DMS 273 (cell line): ENCODE results near the gene ITGA11.

Source experiments
- DNase-seq: peaks from one replicate; lab custom pipeline; 2025; ENCODE audit not compliant: unreplicated experiment; lab: John Stamatoyannopoulos, UW

ITGA11 gene

GRCh38 chr15:68356778-68357177 lies 75.2 kb downstream of the ITGA11 start:
- DNase-seq: no peak

GRCh38 chr15:68354923-68355322 lies 77.0 kb downstream of the ITGA11 start:
- no peak for DNase-seq

- no peak for DNase-seq
Measured at GRCh38 chr15:68354268-68354667, 77.7 kb downstream of the ITGA11 start.

GRCh38 chr15:68353421-68354135 lies 78.4 kb downstream of the ITGA11 start:
- DNase-seq: no peak

DNA sequence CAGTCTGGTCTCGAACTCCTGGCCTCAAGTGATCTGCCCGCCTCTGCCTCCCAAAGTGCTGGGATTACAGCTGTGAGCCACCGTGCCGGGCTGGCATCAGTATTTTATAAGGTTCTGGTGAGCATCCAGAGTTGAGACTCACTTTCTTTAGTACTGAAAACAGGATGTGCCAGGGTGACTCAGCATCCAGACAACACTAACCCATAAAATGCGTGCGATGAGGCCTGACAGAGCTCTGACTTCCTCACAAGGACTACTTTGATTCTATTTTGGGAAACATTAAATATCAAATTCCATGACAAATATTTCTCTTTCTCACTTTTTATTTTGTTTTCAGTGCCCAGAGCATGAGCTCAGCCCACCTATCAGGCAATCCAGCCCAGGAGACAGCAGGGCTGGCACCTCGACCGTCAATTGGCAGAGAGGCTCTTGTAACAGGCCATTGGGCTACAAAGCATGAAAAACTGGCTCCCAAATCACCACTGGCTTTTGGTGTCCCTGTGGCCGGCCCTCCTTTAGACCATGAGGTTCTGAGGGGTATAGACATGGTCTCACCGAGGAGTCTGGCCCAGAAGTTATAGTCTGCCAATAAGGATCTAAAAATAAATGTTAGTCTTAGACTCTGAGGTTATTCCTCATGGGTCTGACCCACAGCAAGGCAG lies 79.4 kb downstream of the ITGA11 start:
- DNase-seq: no peak

DNA sequence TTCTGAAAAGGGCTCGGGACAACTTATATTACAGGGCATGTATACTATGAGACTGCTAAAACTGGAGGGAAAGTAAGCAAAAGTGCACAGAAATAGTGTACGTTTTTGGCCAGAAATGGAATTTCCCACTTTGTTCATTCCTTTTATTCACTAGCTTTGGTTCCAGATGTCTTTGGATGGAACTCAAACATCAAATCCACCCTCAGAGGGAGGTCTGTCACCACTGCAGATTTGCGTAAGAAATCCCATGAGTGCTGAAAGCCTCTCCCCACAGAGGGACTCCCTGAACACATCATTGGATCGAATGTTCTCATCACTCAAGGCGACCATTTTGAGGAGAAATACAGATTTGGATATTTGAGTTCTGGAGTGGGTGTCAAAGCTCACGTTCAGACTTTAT lies 82.8 kb downstream of the ITGA11 start:
- no peak for DNase-seq

DNA sequence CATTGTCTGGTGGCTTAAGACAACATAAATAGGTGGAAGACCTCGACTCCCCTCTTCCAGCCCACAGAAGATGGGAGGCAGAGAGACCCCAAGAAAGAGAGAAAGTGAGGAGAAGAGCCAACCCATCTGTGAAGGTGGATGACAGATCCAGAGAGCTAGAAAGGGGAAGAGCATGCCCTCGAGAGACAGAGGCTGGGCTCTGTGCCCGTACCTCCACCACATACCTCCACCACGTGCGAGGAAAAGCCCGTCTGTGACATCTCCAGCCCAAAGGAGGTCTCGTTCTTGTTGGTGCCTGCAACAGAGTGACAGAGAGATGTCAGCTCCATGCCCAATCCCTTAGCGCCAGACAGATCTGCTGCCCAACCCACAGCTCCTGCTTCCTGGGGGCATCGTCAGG lies 83.4 kb downstream of the ITGA11 start:
- no peak for DNase-seq

DNA sequence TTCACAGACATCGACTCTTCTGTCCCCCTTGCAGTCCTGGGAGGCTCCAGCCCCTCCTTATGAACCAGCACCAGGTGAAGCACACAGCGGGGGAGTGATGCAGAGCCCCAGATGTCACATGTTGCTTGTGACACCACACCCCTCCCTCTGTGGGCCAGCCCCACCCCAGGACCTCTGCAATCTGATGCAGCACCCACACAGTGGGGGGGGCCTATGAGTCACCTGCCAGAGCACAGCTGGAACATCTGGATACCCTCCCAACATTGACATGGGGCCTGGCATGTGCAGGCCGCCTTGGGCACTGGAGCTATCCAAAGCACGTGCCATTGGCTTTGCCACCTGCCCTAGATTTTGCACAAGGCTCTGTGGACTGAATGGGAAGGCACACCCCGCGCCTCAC lies 83.9 kb downstream of the ITGA11 start:
- DNase-seq: peak; percentile 18

DNA sequence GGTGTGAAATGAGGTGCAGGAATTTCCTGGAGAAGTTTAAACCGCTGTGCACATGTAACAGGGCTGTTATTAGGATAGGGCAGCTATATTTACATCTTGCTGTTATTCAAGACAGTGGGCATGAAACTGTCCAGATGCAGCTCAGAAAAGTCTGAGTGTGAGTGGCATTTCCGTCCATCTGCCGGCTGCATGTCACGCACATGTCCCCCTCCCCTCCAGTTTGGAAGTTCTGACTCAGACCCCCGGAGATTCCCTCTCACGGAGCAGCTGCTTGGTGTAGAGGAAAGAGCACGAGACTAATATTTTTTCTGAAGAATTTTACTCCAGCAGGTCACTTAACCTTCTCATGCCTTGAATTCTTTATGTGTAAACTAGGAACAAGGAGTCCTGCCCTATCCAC lies 84.6 kb downstream of the ITGA11 start:
- peak; percentile 59 for DNase-seq

- no peak for DNase-seq
Measured at GRCh38 chr15:68346979-68347378, 85.0 kb downstream of the ITGA11 start.

DNA sequence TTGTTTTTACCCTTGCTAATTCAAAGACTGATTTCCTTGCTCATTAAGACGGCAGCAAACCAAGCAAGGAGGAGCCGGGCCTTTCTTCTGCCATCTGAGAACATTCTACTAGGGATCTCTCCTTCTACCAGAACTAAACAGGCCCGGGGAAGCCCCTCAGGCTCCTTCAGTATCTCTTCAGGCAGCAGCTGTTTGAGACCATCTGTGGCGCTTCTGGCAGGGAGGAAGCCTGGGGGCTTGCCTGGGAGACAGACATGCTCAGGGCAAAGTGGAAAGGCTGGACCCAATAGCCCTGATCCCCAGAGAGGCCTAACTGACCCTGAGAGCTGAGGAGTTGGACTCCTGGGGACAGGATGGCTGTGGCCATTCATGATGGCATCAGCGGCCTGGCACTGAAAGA lies 86.5 kb downstream of the ITGA11 start:
- DNase-seq: peak; percentile 65

GRCh38 chr15:68344600-68344999 lies 87.4 kb downstream of the ITGA11 start:
- DNase-seq: no peak

DNA sequence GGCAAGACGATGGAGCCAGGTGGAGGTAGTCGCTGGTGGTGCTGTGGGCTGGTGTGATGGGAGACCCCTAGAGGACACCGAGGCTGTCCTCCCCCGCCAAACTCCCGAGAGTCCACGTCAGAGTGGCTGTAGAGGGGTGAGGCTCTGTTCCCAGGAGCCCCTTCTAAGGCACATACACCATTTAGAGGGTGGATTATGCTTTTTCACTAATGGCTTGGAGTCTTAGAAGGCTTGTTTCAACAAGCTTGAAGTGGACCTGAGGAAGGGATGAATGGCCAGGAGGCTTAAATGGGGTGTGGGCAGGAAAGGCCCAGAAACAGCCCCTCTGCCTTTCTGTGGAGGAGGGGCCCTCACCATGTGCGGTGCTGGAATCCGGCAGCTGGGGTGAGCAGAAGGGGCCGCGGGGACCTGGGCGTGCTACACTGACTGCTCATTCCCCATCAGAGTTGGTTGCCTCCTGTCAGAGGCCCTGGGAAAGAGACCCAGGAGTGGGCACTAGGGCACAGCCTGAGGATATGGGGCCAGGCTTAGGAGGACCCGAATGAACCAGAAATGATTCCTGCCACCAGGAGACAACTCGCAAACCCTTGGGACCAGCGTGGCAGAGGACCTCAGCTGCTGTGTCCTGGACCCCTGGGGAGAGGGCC lies 88.3 kb downstream of the ITGA11 start:
- DNase-seq: peak; percentile 64

GRCh38 chr15:68341760-68342725 lies 89.9 kb downstream of the ITGA11 start:
- DNase-seq: no peak

- peak; percentile 38 for DNase-seq
Measured at GRCh38 chr15:68340726-68341671, 91.0 kb downstream of the ITGA11 start.

DNA sequence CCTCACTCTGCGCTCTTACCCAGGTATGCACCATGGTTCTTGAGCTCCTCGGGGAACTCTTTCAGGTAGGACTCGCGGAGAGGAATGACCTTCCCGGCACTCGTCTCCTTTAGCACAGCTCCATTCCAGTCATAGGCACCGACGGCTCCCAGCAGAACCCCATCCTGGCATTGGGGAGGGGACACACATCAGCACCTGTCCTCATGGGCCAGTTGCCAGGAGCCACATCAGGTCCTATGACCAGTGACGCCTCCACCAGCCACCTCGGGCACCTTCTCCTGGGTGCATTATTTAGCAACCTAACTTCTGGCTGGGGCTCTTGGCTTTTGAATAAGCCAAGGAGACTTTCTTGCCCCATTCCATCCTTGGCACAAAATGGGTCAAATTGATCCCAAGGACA lies 92.5 kb downstream of the ITGA11 start:
- no peak for DNase-seq

- DNase-seq: no peak
Measured at GRCh38 chr15:68337826-68338225, 94.1 kb downstream of the ITGA11 start.

DNA sequence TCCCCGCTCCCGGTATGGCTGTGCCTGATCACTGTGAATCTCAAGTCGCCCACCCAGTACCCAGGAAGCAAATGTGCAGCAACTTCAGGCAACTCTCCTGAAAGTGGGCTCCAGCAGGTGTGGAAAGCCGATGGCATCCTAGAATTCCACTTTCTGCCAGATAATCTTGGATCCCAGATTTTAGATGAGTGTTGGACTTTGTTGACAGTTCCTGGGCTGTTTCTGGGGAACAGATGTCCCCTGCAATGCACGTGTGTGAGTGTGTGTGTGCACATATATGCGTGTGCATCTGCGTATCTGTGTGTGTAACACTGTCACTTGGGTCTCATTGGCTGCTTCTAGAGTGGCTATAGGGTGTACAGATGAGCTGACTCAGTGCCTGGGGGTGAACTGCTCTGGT lies 95.4 kb downstream of the ITGA11 start:
- no peak for DNase-seq

- DNase-seq: no peak
Measured at GRCh38 chr15:68335655-68336054, 96.3 kb downstream of the ITGA11 start.

DNA sequence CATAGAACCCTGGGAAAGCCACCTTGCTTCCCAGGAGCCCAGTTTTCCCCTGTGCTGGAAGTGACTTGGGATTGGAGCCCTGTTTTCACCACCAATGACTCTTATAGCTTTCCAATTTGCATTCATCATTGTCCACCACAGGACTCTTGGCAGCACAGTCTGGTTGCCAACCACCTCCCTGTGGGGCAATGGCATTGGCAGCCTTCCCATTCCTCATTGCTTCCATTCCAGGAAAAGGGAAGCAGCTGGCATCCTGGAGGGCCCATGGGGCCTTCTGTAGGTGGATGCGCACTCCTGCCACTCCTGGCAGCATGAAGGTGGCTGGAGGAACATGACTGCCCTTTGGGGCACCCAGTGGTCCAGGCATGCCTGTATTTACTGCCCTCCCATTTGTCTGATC lies 96.7 kb downstream of the ITGA11 start:
- peak; percentile 87 for DNase-seq
